ENCODE data around the gene SIGLEC6. TPM values are rescaled to one million over a fixed set of nuclear protein-coding genes. Genes with fewer than 3 reads are reported as not detected.
A peak's percentile ranks its signal among the peaks of the same experiment; 100 is the strongest.

SIGLEC6 gene
- total RNA-seq, 6 experiments from 2014 or later, result not detected

DNA sequence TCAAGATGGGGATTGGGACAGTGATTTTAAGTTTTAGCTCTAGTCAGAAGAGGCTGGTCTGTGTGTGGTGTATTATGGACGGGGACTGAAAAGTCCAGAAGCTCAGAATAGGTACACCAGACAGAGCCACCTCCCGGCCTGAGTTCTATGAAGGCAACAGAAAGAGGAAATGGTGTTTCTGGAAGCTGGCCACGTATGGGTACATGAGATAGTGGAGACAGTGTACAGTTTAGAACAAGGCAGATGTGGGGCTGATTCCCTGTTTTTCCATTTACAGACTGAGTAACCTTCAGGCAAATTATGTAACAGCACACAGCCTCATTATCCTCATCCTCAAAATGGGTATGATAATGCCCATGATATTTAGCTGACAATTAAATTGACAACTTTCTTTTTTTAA lies 40.9 kb upstream of the SIGLEC6 start:
- Histone ChIP-seq H3K27ac (no peak overlapping the region), H3K27me3 (no peaks in the 10 kb centered on the region), H3K4me3 (peak overlapping the region in 2 of 3 donors; percentile 36 to 68), H3K36me3 (peaks cover 0 to 13% (median 1%) of the 10 kb centered on the region in 4 donors), H3K9me3 (no peaks in the 10 kb centered on the region), H3K4me1 (peaks cover 0 to 6% (median 0%) of the 10 kb centered on the region in 4 donors)
- 60% methylated on average over 2 of the region's 3 CpGs for WGBS (ENCODE audit: insufficient coverage, low coverage, low lambda C conversion rate, missing lambda C conversion rate)
- DNase-seq (no peak), ATAC-seq (no peak)
- intact Hi-C loops (cut with DNase I), result no loop called here
- TF ChIP-seq POLR2A (IDR thresholded peaks at IDR 0.05), result no peak
- TF ChIP-seq, protein P1, sequence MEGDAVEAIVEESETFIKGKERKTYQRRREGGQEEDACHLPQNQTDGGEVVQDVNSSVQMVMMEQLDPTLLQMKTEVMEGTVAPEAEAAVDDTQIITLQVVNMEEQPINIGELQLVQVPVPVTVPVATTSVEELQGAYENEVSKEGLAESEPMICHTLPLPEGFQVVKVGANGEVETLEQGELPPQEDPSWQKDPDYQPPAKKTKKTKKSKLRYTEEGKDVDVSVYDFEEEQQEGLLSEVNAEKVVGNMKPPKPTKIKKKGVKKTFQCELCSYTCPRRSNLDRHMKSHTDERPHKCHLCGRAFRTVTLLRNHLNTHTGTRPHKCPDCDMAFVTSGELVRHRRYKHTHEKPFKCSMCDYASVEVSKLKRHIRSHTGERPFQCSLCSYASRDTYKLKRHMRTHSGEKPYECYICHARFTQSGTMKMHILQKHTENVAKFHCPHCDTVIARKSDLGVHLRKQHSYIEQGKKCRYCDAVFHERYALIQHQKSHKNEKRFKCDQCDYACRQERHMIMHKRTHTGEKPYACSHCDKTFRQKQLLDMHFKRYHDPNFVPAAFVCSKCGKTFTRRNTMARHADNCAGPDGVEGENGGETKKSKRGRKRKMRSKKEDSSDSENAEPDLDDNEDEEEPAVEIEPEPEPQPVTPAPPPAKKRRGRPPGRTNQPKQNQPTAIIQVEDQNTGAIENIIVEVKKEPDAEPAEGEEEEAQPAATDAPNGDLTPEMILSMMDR (IDR thresholded peaks at IDR 0.05), result no peak

DNA sequence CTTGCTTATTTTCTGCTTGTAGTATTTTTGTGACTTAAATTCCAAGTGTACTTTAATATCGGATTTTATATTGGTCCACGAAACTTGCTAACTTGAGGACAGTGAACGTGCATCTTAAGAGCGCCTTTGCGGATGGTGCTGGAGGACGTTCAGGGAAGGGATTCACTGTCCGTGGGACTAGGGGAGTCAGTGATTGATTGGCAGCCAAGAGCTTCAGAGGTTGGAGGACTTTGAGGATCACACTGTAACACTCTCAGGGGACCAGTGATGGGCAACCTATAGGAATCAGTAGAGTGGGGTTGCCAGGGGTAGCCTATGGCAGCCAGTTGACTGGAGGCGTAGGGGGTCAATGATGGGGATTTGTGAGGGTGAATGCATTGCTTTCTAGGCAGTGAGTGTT lies 40.1 kb upstream of the SIGLEC6 start:
- no peak for ATAC-seq
- TF ChIP-seq, protein P1 (IDR thresholded peaks at IDR 0.05), result no peak
- no peak for TF ChIP-seq POLR2A (IDR thresholded peaks at IDR 0.05)
- Histone ChIP-seq H3K36me3 (peaks cover 0 to 13% (median 0%) of the 10 kb centered on the region in 4 donors), H3K9me3 (no peaks in the 10 kb centered on the region), H3K27me3 (no peaks in the 10 kb centered on the region), H3K4me1 (peaks cover 0 to 6% (median 0%) of the 10 kb centered on the region in 4 donors), H3K4me3 (peak overlapping the region; percentile 36 to 68 (median 66)), H3K27ac (no peak overlapping the region)
- intact Hi-C loops (cut with DNase I), result no loop called here
- no peak for DNase-seq
- 4% methylated on average over 8 of the region's 8 CpGs for WGBS (ENCODE audit: insufficient coverage, low coverage, low lambda C conversion rate, missing lambda C conversion rate)

DNA sequence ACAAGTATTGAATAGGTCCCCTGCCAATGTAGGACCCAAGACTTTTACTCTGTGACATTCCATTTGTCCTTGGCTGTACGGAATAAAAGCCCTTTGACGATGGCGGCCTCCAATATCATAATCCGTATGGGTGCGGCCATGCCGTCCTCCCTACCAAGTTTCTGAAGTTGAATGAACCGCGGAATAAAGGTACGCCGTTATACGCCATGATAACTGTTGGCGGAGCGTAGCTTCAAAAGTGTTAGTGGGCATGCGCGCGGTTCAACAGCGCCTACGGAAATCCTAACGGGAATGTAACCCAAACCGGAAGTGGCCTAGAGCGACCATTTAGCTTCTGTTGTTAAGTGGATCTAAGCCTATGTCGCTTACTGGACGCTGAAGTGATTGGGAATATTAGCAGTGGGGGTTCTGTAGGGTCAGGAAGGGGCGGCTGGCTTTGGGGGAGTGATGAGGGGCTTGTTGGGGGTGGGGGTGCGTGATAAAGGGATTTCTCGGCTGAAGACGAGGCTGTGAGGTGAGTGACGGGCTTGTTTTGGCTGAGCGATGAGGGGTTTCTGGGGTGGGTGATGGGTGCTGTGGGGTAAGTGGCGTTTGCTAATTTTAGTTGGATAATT lies 39.6 kb upstream of the SIGLEC6 start, which contains the start of gene ZNF175:
TSS of gene ZNF175 (plus strand) at position 322 of the 614 bp plus-strand sequence. CDS start 2,047 bp downstream, outside the sequence.
- ATAC-seq, result peak; percentile 99 to 100 (median 100)
- Histone ChIP-seq H3K36me3 (peaks cover 0 to 13% (median 0%) of the 10 kb centered on the region in 4 donors), H3K4me3 (peak within 1 kb of the TSS; percentile 36 to 68 (median 66)), H3K4me1 (peaks cover 0 to 6% (median 0%) of the 10 kb centered on the region in 4 donors), H3K27me3 (no peaks in the 10 kb centered on the region), H3K27ac (no peak within 1 kb of the TSS), H3K9me3 (no peaks in the 10 kb centered on the region)
- TF ChIP-seq POLR2A (IDR thresholded peaks at IDR 0.05), result no peak
- TF ChIP-seq, protein P1 (IDR thresholded peaks at IDR 0.05), result no peak
- WGBS (ENCODE audit: insufficient coverage, low coverage, low lambda C conversion rate, missing lambda C conversion rate), result under 1% methylated on average over 29 of the region's 30 CpGs
- intact Hi-C loops (cut with DNase I), result no loop called here
- DNase-seq, result peak; percentile 85 to 95 (median 92)

DNA sequence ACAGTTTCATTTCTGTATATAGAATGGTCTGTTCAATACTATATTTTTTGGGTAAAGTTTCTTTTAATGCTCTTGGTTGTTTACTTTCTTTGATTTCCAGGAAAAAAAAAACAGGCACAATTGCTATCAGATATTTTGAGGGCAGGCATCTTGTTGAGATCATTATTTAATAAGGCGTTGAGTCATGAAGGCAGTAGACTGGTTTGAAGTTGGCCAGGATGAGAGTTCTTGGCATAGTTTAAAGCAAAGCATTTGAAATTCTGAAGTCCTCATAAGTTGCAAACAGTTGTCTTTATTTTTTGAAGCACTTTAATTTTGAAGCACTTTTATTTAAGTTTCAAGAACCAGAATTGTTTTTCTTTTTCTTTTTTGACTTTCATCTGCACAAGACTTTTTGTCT lies 37.0 kb upstream of the SIGLEC6 start:
- H3K4me3 ChIP-seq, result no peak overlapping the region
- H3K9me3 ChIP-seq, result no peaks in the 10 kb centered on the region
- peaks cover 0 to 6% (median 0%) of the 10 kb centered on the region in 4 donors for H3K4me1 ChIP-seq
- intact Hi-C loops (cut with DNase I), result no loop called here
- TF ChIP-seq, protein P1 (IDR thresholded peaks at IDR 0.05), result no peak
- TF ChIP-seq POLR2A (IDR thresholded peaks at IDR 0.05), result no peak
- no peak overlapping the region for H3K27ac ChIP-seq
- H3K27me3 ChIP-seq, result no peaks in the 10 kb centered on the region
- DNase-seq (no peak), ATAC-seq (no peak)
- no peaks in the 10 kb centered on the region for H3K36me3 ChIP-seq
- WGBS (ENCODE audit: insufficient coverage, low coverage, low lambda C conversion rate, missing lambda C conversion rate), result 58% methylated on average over 1 of the region's 1 CpG
